SK-N-SH treated with all-trans-retinoic acid at 6 μM for 48 hours (cell line): ENCODE data around the gene SERPINB1.

ENCODE experiments used
- ATAC-seq: fragments of 200-7000 bp; cut with Tn5 transposase; 3 replicates; pipeline ENCODE4 v1.9.1; 2020; ENCODE audit warnings: mild to moderate bottlenecking, moderate library complexity
- ARNTL ChIP-seq: fragments of 450-650 bp; formaldehyde crosslinking; IDR thresholded peaks from 2 replicates; pipeline ENCODE4 v1.5.0; 2020; ENCODE audit warnings: low read depth, mild to moderate bottlenecking, moderate library complexity, borderline replicate concordance
- BACH2 ChIP-seq: fragments of 250-450 bp; sonication (Bioruptor Pico); IDR thresholded peaks from 2 replicates; pipeline ENCODE4 v1.9.0; 2021; ENCODE audit warnings: mild to moderate bottlenecking, borderline replicate concordance
- CREB5 ChIP-seq: fragments of 250-450 bp; sonication (Bioruptor Pico); IDR thresholded peaks from 2 replicates; pipeline ENCODE4 v1.5.1; 2020; ENCODE audit warnings: low read depth, mild to moderate bottlenecking, moderate library complexity
- CSDC2 ChIP-seq: fragments of 250-450 bp; sonication (Bioruptor Pico); IDR thresholded peaks from 2 replicates; pipeline ENCODE4 v1.5.0; 2020; ENCODE audit warnings: mild to moderate bottlenecking, moderate library complexity
- CSRNP3 ChIP-seq: fragments of 250-450 bp; sonication (Bioruptor Pico); IDR thresholded peaks from 2 replicates; pipeline ENCODE4 v1.5.1; 2021; ENCODE audit warnings: mild to moderate bottlenecking, moderate library complexity
- ESRRG ChIP-seq: fragments of 250-450 bp; sonication (Bioruptor Pico); IDR thresholded peaks from 2 replicates; pipeline ENCODE4 v1.6.1; 2021; ENCODE audit warnings: mild to moderate bottlenecking
- GLIS3 ChIP-seq: fragments of 250-450 bp; sonication (Bioruptor Pico); IDR thresholded peaks from 2 replicates; pipeline ENCODE4 v1.5.0; 2020; ENCODE audit warnings: mild to moderate bottlenecking, moderate library complexity
- ISL1 ChIP-seq: fragments of 250-450 bp; sonication (Bioruptor Pico); IDR thresholded peaks from 2 replicates; pipeline ENCODE4 v2.1.2; 2022; ENCODE audit warnings: mild to moderate bottlenecking, moderate library complexity
- OSR1 ChIP-seq: fragments of 250-450 bp; sonication (Bioruptor Pico); IDR thresholded peaks from 2 replicates; pipeline ENCODE4 v1.8.0; 2022; ENCODE audit warnings: moderate library complexity, mild to moderate bottlenecking, inconsistent platforms
- PATZ1 ChIP-seq: fragments of 250-450 bp; sonication (Bioruptor Pico); IDR thresholded peaks from 2 replicates; pipeline ENCODE4 v1.8.0; 2020; ENCODE audit warnings: mild to moderate bottlenecking, moderate library complexity, borderline replicate concordance
- POU6F1 ChIP-seq: fragments of 250-450 bp; sonication (Bioruptor Pico); IDR thresholded peaks from 2 replicates; pipeline ENCODE4 v1.8.0; 2021; ENCODE audit warnings: low read depth, mild to moderate bottlenecking, moderate library complexity, borderline replicate concordance
- PPARA ChIP-seq: fragments of 250-450 bp; sonication (Bioruptor Pico); IDR thresholded peaks from 2 replicates; pipeline ENCODE4 v1.5.0; 2020; ENCODE audit warnings: mild to moderate bottlenecking, borderline replicate concordance
- RARB ChIP-seq: fragments of 250-450 bp; sonication (Bioruptor Pico); IDR thresholded peaks from 2 replicates; pipeline ENCODE4 v1.8.0; 2021; ENCODE audit warnings: mild to moderate bottlenecking, moderate library complexity
- SNAI2 ChIP-seq: fragments of 250-450 bp; sonication (Bioruptor Pico); IDR thresholded peaks from 2 replicates; pipeline ENCODE4 v1.5.0; 2020; ENCODE audit warnings: mild to moderate bottlenecking, moderate library complexity
- TCF4 ChIP-seq: fragments of 250-450 bp; sonication (Bioruptor Pico); IDR thresholded peaks from 2 replicates; pipeline ENCODE4 v1.8.0; 2021; ENCODE audit warnings: mild to moderate bottlenecking, moderate library complexity, borderline replicate concordance
- TOX ChIP-seq: fragments of 250-450 bp; sonication (Bioruptor Pico); IDR thresholded peaks from 2 replicates; pipeline ENCODE4 v1.8.0; 2021; ENCODE audit warnings: mild to moderate bottlenecking, moderate library complexity, borderline replicate concordance
- TSHZ2 ChIP-seq: fragments of 250-450 bp; sonication (Bioruptor Pico); IDR thresholded peaks from 2 replicates; pipeline ENCODE4 v1.5.0; 2020; ENCODE audit warnings: mild to moderate bottlenecking, moderate library complexity
- ZC3H10 ChIP-seq: fragments of 250-450 bp; sonication (Bioruptor Pico); IDR thresholded peaks from 2 replicates; pipeline ENCODE4 v1.5.1; 2021; ENCODE audit warnings: mild to moderate bottlenecking, moderate library complexity
- ZFP3 ChIP-seq: fragments of 250-450 bp; sonication (Bioruptor Pico); IDR thresholded peaks from 2 replicates; pipeline ENCODE4 v1.5.0; 2020; ENCODE audit warnings: mild to moderate bottlenecking, moderate library complexity
- ZFP30 ChIP-seq: fragments of 450-650 bp; formaldehyde crosslinking; IDR thresholded peaks from 2 replicates; pipeline ENCODE4 v1.5.0; 2022; ENCODE audit warnings: mild to moderate bottlenecking, moderate library complexity
- ZNF565 ChIP-seq: fragments of 450-650 bp; formaldehyde crosslinking; conservative IDR thresholded peaks from 2 replicates; pipeline ENCODE4 v1.5.0; 2020; ENCODE audit warnings: low read depth, mild to moderate bottlenecking, moderate library complexity
- ZNF70 ChIP-seq: fragments of 450-650 bp; formaldehyde crosslinking; IDR thresholded peaks from 2 replicates; pipeline ENCODE4 v1.5.0; 2020; ENCODE audit warnings: mild to moderate bottlenecking, moderate library complexity
- ZNF8 ChIP-seq: fragments of 450-650 bp; formaldehyde crosslinking; IDR thresholded peaks from 2 replicates; pipeline ENCODE4 v1.5.0; 2020; ENCODE audit warnings: mild to moderate bottlenecking, moderate library complexity

The SERPINB1 gene

GRCh38 chr6:2784930-2785329 is 56.7 kb downstream of the SERPINB1 start:
- no peak for ATAC-seq
- TF ChIP-seq POU6F1 (no peak), ZFP30 (CRISPR knock-in tag) (no peak), GLIS3 (CRISPR knock-in tag) (no peak), PATZ1 (no peak), ZFP3 (CRISPR knock-in tag) (no peak), TOX (CRISPR knock-in tag) (no peak), ISL1 (no peak), TCF4 (CRISPR knock-in tag) (no peak), ZNF565 (no peak), CSDC2 (CRISPR knock-in tag) (no peak), RARB (CRISPR knock-in tag) (no peak), SNAI2 (CRISPR knock-in tag) (no peak), CSRNP3 (CRISPR knock-in tag) (no peak), PPARA (CRISPR knock-in tag) (no peak), ZNF8 (no peak), BACH2 (CRISPR knock-in tag) (no peak)

GRCh38 chr6:2784061-2784460 is 57.6 kb downstream of the SERPINB1 start:
- no peak for ATAC-seq

GRCh38 chr6:2783188-2783963 is 58.3 kb downstream of the SERPINB1 start:
- 0 out of 3 replicates have a peak, but pooled peaks have one; percentile 20 for ATAC-seq
- TF ChIP-seq RARB (CRISPR knock-in tag), result no peak
- no peak for TF ChIP-seq POU6F1
- no peak for TF ChIP-seq ZC3H10 (CRISPR knock-in tag)
- no peak for TF ChIP-seq SNAI2 (CRISPR knock-in tag)
- TF ChIP-seq OSR1 (CRISPR knock-in tag), result no peak
- TF ChIP-seq BACH2 (CRISPR knock-in tag), result no peak
- no peak for TF ChIP-seq GLIS3 (CRISPR knock-in tag)
- no peak for TF ChIP-seq ESRRG (CRISPR knock-in tag)
- TF ChIP-seq TCF4 (CRISPR knock-in tag), result no peak
- TF ChIP-seq TSHZ2 (CRISPR knock-in tag), result no peak
- no peak for TF ChIP-seq ZNF565
- no peak for TF ChIP-seq ZNF70
- no peak for TF ChIP-seq ZNF8
- no peak for TF ChIP-seq ZFP30 (CRISPR knock-in tag)
- TF ChIP-seq ISL1, result no peak
- TF ChIP-seq CREB5 (CRISPR knock-in tag), result no peak
- no peak for TF ChIP-seq CSRNP3 (CRISPR knock-in tag)
- TF ChIP-seq CSDC2 (CRISPR knock-in tag), result no peak

More at GRCh38 chr6:2784061-2784460, 57.6 kb downstream of the SERPINB1 start:
- TF ChIP-seq TCF4 (CRISPR knock-in tag) (no peak), ZNF8 (no peak), BACH2 (CRISPR knock-in tag) (no peak), ZFP3 (CRISPR knock-in tag) (no peak), ARNTL (CRISPR knock-in tag) (no peak)
